BLaER1 (cell line): Measurements from ENCODE around the gene COX14.
"Not testable (repeated sequence)": the region's sequence is repeated elsewhere in the genome, so short reads cannot be mapped to it uniquely, and the experiment has no call there.

ENCODE experiments used
- H3K27ac ChIP-seq: shearing (Covaris generic); formaldehyde crosslinking; 2 replicates; pipeline ENCODE4 v1.8.1; 2022
- H3K27me3 ChIP-seq: shearing (Covaris generic); formaldehyde crosslinking; 2 replicates; pipeline ENCODE4 v1.8.1; 2022
- H3K36me3 ChIP-seq: shearing (Covaris generic); formaldehyde crosslinking; 2 replicates; pipeline ENCODE4 v1.8.1; 2022
- H3K4me1 ChIP-seq: shearing (Covaris generic); formaldehyde crosslinking; 2 replicates; pipeline ENCODE4 v1.8.1; 2022
- H3K4me2 ChIP-seq: shearing (Covaris generic); formaldehyde crosslinking; 2 replicates; pipeline ENCODE4 v1.8.1; 2022
- H3K4me3 ChIP-seq: shearing (Covaris generic); formaldehyde crosslinking; 2 replicates; pipeline ENCODE4 v1.8.1; 2022
- H3K9ac ChIP-seq: shearing (Covaris generic); formaldehyde crosslinking; 2 replicates; pipeline ENCODE4 v1.8.1; 2022
- H3K9me3 ChIP-seq: shearing (Covaris generic); formaldehyde crosslinking; 2 replicates; pipeline ENCODE4 v1.8.1; 2022
- H4K20me1 ChIP-seq: shearing (Covaris generic); formaldehyde crosslinking; 2 replicates; pipeline ENCODE4 v1.8.1; 2022
- Cebpa-rat ChIP-seq: shearing (Covaris generic); IDR thresholded peaks from 2 replicates; pipeline ENCODE4 v1.8.1; 2022

Gene COX14

GRCh38 chr12:50073712-50074111, 38.3 kb upstream of the COX14 start:
- TF ChIP-seq Cebpa-rat: no peak
- Histone ChIP-seq H4K20me1 (no peaks in the 10 kb centered on the region), H3K4me1 (peaks cover 33% of the 10 kb centered on the region), H3K27ac (no peak overlapping the region), H3K4me3 (no peak overlapping the region), H3K9ac (no peak overlapping the region), H3K36me3 (no peaks in the 10 kb centered on the region), H3K9me3 (no peaks in the 10 kb centered on the region), H3K27me3 (no peaks in the 10 kb centered on the region), H3K4me2 (no peak overlapping the region)

DNA sequence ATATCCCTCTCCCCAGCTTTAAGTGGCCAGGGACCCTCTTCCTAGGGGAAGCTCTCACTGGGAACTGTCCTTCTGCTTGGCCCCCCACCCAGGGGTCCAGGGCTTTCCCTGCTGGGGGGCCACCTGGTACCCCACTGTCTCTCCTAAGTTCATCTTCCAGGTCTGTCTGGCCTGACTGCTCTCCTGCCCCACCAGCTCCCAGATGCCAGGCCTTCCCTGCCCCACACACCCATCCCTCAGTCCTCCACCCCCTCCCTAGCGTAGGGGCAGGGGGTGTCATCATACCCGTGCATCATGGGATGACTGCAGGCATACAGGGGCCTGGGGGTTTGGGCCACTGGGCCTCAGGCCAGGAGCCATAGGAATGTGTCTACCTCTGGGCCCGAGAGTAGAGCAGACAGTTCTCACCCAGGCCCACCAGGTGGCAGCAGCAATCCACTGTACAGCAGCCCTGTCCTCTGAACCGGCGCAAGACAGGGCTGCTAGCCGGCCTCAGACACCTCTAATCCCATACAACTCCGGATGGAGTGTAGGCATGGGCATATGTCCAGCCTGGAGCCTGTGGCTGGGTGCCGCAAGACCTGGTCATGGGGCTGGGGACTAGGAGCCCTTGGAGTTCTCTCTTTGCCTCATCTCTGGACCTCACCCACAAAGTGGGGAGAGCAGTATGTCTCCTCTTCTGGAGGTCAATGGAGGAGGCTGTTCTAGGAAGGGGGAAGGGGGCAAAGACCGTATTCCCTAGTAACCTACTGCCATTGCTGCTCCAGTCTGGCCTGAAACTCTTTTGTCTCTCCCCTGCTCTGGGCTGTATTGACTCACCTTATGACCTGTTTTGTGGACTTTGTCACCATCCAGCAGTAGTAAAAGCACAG, 36.9 kb upstream of the COX14 start:
- Histone ChIP-seq H3K27ac (no peak overlapping the region; the same call in 1 of the 2 replicates), H3K4me1 (peaks cover 31% of the 10 kb centered on the region), H3K4me3 (no peak overlapping the region)

GRCh38 chr12:50075808-50076170, 36.2 kb upstream of the COX14 start:
- no peaks in the 10 kb centered on the region for H4K20me1 ChIP-seq
- no peaks in the 10 kb centered on the region for H3K36me3 ChIP-seq
- no peak overlapping the region for H3K4me2 ChIP-seq
- H3K27me3 ChIP-seq: no peaks in the 10 kb centered on the region
- H3K4me1 ChIP-seq: peaks cover 25% of the 10 kb centered on the region
- H3K27ac ChIP-seq: no peak overlapping the region
- TF ChIP-seq Cebpa-rat: no peak
- no peaks in the 10 kb centered on the region for H3K9me3 ChIP-seq
- H3K9ac ChIP-seq: no peak overlapping the region
- H3K4me3 ChIP-seq: no peak overlapping the region

More for the DNA sequence above, 36.9 kb upstream of the COX14 start:
- H4K20me1 ChIP-seq: no peaks in the 10 kb centered on the region
- no peak overlapping the region for H3K9ac ChIP-seq
- H3K27me3 ChIP-seq: no peaks in the 10 kb centered on the region
- no peaks in the 10 kb centered on the region for H3K36me3 ChIP-seq
- H3K9me3 ChIP-seq: no peaks in the 10 kb centered on the region
- no peak for TF ChIP-seq Cebpa-rat
- no peak overlapping the region for H3K4me2 ChIP-seq

GRCh38 chr12:50077099-50077498, 34.9 kb upstream of the COX14 start:
- peak overlapping the region; percentile 61 for H3K9ac ChIP-seq
- peak overlapping the region; percentile 69 for H3K4me2 ChIP-seq
- H3K4me1 ChIP-seq: peaks cover 23% of the 10 kb centered on the region
- no peak for TF ChIP-seq Cebpa-rat
- H3K36me3 ChIP-seq: no peaks in the 10 kb centered on the region
- H3K9me3 ChIP-seq: no peaks in the 10 kb centered on the region
- peak overlapping the region; percentile 53 for H3K27ac ChIP-seq
- no peaks in the 10 kb centered on the region for H3K27me3 ChIP-seq
- no peaks in the 10 kb centered on the region for H4K20me1 ChIP-seq
- H3K4me3 ChIP-seq: no peak overlapping the region

GRCh38 chr12:50078281-50078680, 33.8 kb upstream of the COX14 start:
- TF ChIP-seq Cebpa-rat: no peak
- Histone ChIP-seq H3K4me1 (peaks cover 23% of the 10 kb centered on the region), H4K20me1 (no peaks in the 10 kb centered on the region), H3K9ac (no peak overlapping the region), H3K4me2 (no peak overlapping the region), H3K9me3 (no peaks in the 10 kb centered on the region), H3K27me3 (no peaks in the 10 kb centered on the region), H3K27ac (no peak overlapping the region), H3K4me3 (no peak overlapping the region), H3K36me3 (no peaks in the 10 kb centered on the region)

- no peaks in the 10 kb centered on the region for H3K27me3 ChIP-seq
- H3K9ac ChIP-seq: no peak overlapping the region
- H3K36me3 ChIP-seq: no peaks in the 10 kb centered on the region
- TF ChIP-seq Cebpa-rat: no peak
- no peak overlapping the region for H3K27ac ChIP-seq
- H4K20me1 ChIP-seq: no peaks in the 10 kb centered on the region
- no peak overlapping the region for H3K4me2 ChIP-seq
- no peaks in the 10 kb centered on the region for H3K9me3 ChIP-seq
- H3K4me1 ChIP-seq: peaks cover 33% of the 10 kb centered on the region
- H3K4me3 ChIP-seq: no peak overlapping the region
These were observed 32.3 kb upstream of the COX14 start for GRCh38 chr12:50079771-50080170.

DNA sequence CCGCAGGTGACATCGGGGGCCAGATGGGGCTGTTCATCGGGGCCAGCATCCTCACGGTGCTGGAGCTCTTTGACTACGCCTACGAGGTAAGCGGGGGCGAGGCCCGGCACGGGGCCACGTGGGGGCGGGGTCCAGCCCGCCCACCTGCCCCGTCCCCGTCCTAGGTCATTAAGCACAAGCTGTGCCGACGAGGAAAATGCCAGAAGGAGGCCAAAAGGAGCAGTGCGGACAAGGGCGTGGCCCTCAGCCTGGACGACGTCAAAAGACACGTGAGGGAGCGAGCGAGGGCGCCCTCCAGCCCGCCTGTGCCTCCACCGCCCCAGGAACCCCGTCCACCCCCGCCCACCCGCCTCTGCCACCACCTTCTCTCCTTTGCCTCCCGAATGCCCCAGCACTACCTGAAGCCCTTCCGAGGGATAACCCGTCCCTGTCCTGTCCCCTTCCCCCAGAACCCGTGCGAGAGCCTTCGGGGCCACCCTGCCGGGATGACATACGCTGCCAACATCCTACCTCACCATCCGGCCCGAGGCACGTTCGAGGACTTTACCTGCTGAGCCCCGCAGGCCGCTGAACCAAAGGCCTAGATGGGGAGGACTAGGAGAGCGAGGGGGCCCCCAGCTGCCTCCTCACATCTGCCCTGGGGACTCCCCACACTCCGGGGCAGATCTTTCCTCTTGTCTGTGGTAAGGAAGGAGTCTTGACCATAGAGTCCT, 30.8 kb upstream of the COX14 start:
- Histone ChIP-seq H3K27me3 (no peaks in the 10 kb centered on the region), H3K4me2 (no peak overlapping the region), H3K9me3 (no peaks in the 10 kb centered on the region), H4K20me1 (peaks cover 6% of the 10 kb centered on the region; the same call in 1 of the 2 replicates), H3K9ac (no peak overlapping the region), H3K4me1 (peaks cover 37% of the 10 kb centered on the region), H3K36me3 (no peaks in the 10 kb centered on the region), H3K27ac (no peak overlapping the region), H3K4me3 (no peak overlapping the region)
- TF ChIP-seq Cebpa-rat: no peak

GRCh38 chr12:50082644-50083043, 29.4 kb upstream of the COX14 start:
- Histone ChIP-seq H3K27ac (no peak overlapping the region), H3K27me3 (no peaks in the 10 kb centered on the region), H4K20me1 (peaks cover 18% of the 10 kb centered on the region), H3K9ac (no peak overlapping the region), H3K36me3 (peaks cover 13% of the 10 kb centered on the region), H3K9me3 (no peaks in the 10 kb centered on the region), H3K4me1 (peaks cover 31% of the 10 kb centered on the region), H3K4me2 (no peak overlapping the region), H3K4me3 (no peak overlapping the region)
- TF ChIP-seq Cebpa-rat: no peak

DNA sequence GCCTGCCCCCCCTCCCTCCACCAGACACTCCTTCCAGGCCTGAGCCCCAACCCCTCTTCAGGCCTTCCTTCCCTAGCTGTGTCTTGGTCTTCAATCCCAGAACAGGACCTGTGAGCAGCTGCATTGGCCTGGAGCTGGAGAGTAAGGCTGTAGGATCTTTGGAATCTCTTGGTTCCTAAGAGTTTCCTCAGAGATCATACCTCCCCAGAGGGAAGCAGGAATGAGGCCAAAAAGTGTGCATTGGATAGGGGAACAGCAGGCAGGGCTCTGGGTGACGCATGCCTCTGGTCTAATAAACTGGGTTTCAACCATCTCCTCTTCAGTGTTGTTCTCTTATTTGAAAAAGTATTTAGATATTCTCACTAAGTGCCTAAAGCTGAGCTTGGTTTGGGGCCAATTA, 28.7 kb upstream of the COX14 start:
- no peak overlapping the region for H3K27ac ChIP-seq
- H3K36me3 ChIP-seq: peaks cover 19% of the 10 kb centered on the region
- no peak overlapping the region for H3K9ac ChIP-seq
- no peaks in the 10 kb centered on the region for H3K27me3 ChIP-seq
- H3K4me3 ChIP-seq: no peak overlapping the region
- H3K4me2 ChIP-seq: no peak overlapping the region
- peaks cover 33% of the 10 kb centered on the region for H3K4me1 ChIP-seq
- H4K20me1 ChIP-seq: peaks cover 25% of the 10 kb centered on the region
- no peak for TF ChIP-seq Cebpa-rat
- no peaks in the 10 kb centered on the region for H3K9me3 ChIP-seq

DNA sequence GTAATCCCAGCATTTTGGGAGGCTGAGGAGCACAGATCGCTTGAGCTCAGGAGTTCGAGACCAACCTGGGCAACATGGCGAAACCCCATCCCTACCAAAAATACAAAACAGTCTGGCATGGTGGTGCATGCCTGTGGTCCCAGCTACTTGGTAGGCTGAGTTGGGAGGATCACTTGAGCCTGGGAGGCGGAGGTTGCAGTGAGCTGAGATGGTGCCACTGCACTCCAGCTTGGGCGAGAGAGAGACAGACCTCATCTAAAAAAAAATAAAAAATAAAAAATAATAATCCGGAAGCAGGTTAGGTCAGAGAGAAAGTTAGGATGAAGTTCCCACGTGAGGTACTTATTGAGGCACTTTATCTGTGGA, 27.6 kb upstream of the COX14 start:
- peak overlapping the region; percentile 91 for H3K4me2 ChIP-seq
- not testable (repeated sequence) for H3K27me3 ChIP-seq, H3K9me3 ChIP-seq
- peaks cover 38% of the 10 kb centered on the region for H3K4me1 ChIP-seq
- peak overlapping the region; percentile 77 for H3K4me3 ChIP-seq
- peaks cover 30% of the 10 kb centered on the region for H3K36me3 ChIP-seq
- peaks cover 34% of the 10 kb centered on the region for H4K20me1 ChIP-seq
- H3K27ac ChIP-seq: peak overlapping the region; percentile 90
- peak overlapping the region; percentile 86 for H3K9ac ChIP-seq
